GM13977 (cell line): ENCODE results near the gene CRYL1.

Experiments used
- DNase-seq: peaks from one replicate; pipeline ENCODE4 v3.0.0; 2012; ENCODE audit warnings: low spot score
- CTCF ChIP-seq: IDR thresholded peaks from 2 replicates; pipeline ENCODE4 v1.5.1; 2012; ENCODE audit warnings: mild to moderate bottlenecking, control low read depth; ENCODE audit not compliant: insufficient read depth; ENCODE audit errors: extremely low read depth, missing control alignments
- in situ Hi-C: fragments of 300-500 bp; cut with MboI; formaldehyde crosslinking; loops from one replicate; pipeline ENCODE4 v1.12.0; 2022; ENCODE audit warnings: low sequenced_read_pairs, low pct_unique_long_range_greater_than_20kb, mixed read lengths, inconsistent platforms; ENCODE audit not compliant: unreplicated experiment

Gene CRYL1

GRCh38 chr13:20525601-20526544 lies at the start of gene CRYL1:
Gene CRYL1 (minus strand): TSS chr13:20525857. CDS start chr13:20525794, 63 bp downstream.
- in situ Hi-C loops = no loop called here
- TF ChIP-seq CTCF = no peak
- DNase-seq = peak; percentile 82

GRCh38 chr13:20573636-20574035 lies 48.0 kb upstream of the CRYL1 start:
- in situ Hi-C loops = no loop called here
- no peak for DNase-seq
- TF ChIP-seq CTCF = no peak

- TF ChIP-seq CTCF = no peak
- DNase-seq = no peak
- in situ Hi-C loops = no loop called here
Observed at GRCh38 chr13:20573186-20573585, 47.5 kb upstream of the CRYL1 start.

- in situ Hi-C loops = no loop called here
- TF ChIP-seq CTCF = no peak
- DNase-seq = no peak
Observed at GRCh38 chr13:20571676-20572075, 46.0 kb upstream of the CRYL1 start.

GRCh38 chr13:20570517-20570916 lies 44.9 kb upstream of the CRYL1 start:
- DNase-seq = no peak
- no peak for TF ChIP-seq CTCF
- in situ Hi-C loops = no loop called here

GRCh38 chr13:20567881-20568528 lies 42.3 kb upstream of the CRYL1 start:
- no peak for TF ChIP-seq CTCF
- in situ Hi-C loops = no loop called here
- DNase-seq = no peak
